ENCODE measurements around the gene INTS4.

DNA sequence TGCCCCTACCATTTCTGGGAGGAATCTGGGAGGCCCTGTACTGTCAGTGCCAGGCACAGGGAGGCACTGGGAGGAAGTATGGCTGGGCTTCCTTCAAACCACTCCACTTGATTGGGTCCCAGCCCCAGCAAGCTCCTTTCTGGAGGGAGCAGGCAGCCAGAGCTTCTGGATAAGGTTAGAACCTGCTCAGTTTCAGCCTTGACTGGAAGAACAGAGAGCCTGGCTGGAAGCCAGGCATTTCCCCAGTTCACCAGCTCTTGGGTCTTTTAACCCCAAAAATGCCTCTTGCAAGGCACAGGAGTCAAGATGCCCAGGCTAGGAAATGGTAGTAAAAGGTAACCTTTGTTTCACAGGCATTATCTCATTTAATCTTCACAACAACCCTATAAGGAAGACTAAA, 37.6 kb upstream of the INTS4 start:
- TF ChIP-seq, protein P1, sequence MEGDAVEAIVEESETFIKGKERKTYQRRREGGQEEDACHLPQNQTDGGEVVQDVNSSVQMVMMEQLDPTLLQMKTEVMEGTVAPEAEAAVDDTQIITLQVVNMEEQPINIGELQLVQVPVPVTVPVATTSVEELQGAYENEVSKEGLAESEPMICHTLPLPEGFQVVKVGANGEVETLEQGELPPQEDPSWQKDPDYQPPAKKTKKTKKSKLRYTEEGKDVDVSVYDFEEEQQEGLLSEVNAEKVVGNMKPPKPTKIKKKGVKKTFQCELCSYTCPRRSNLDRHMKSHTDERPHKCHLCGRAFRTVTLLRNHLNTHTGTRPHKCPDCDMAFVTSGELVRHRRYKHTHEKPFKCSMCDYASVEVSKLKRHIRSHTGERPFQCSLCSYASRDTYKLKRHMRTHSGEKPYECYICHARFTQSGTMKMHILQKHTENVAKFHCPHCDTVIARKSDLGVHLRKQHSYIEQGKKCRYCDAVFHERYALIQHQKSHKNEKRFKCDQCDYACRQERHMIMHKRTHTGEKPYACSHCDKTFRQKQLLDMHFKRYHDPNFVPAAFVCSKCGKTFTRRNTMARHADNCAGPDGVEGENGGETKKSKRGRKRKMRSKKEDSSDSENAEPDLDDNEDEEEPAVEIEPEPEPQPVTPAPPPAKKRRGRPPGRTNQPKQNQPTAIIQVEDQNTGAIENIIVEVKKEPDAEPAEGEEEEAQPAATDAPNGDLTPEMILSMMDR (IDR thresholded peaks at IDR 0.05) = no peak
- no peak for TF ChIP-seq POLR2A (IDR thresholded peaks at IDR 0.05)
